WTC11 (cell line): ENCODE data around the gene PANK4.

Experiments used
- ATF1 ChIP-seq: sonication (generic); formaldehyde crosslinking; IDR thresholded peaks from 2 replicates; pipeline ENCODE4 v1.8.1; 2023; ENCODE audit warnings: mild to moderate bottlenecking, moderate library complexity, missing genetic modification reagents
- NR2C2 ChIP-seq: sonication (generic); formaldehyde crosslinking; IDR thresholded peaks from 2 replicates; pipeline ENCODE4 v1.8.0; 2022; ENCODE audit warnings: mild to moderate bottlenecking, missing genetic modification reagents
- PREB ChIP-seq: sonication (generic); formaldehyde crosslinking; IDR thresholded peaks from 2 replicates; pipeline ENCODE4 v1.8.1; 2022; ENCODE audit warnings: mild to moderate bottlenecking, missing genetic modification reagents, moderate library complexity, borderline replicate concordance
- TF ChIP-seq, protein P1 (sequence below): sonication (generic); formaldehyde crosslinking; conservative IDR thresholded peaks from 2 replicates; pipeline ENCODE4 v1.8.1; 2022; ENCODE audit warnings: mild to moderate bottlenecking, missing genetic modification reagents
- TF ChIP-seq, protein P2 (sequence below): fragments of 200-600 bp; IDR thresholded peaks from 2 replicates; pipeline ENCODE4 v1.8.0; 2022; ENCODE audit warnings: antibody characterized with exemption

DNA sequence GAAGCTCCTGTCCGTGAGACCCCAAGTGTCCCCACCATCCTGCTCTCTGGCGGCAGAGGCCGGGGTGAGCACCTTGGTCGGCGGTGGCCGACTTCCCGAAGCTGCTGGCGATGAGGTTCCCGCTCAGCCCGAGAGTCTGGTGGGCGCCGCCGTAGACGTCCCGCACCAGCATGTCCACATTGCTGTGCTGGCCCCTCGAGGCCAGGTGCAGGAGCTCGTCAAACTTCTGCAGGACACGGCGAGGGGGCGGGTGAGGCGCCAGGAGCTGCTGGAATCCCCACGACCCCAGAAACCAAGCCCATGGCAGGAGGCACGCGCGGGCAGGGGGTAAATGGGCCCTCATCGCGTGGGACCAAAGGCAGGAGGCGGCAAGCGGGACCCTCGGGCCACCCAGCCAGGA, 6.7 kb downstream of the PANK4 start:
- TF ChIP-seq, protein P1, sequence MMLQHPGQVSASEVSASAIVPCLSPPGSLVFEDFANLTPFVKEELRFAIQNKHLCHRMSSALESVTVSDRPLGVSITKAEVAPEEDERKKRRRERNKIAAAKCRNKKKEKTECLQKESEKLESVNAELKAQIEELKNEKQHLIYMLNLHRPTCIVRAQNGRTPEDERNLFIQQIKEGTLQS (CRISPR knock-in tag): no peak
- no peak for TF ChIP-seq PREB
- TF ChIP-seq, protein P2, sequence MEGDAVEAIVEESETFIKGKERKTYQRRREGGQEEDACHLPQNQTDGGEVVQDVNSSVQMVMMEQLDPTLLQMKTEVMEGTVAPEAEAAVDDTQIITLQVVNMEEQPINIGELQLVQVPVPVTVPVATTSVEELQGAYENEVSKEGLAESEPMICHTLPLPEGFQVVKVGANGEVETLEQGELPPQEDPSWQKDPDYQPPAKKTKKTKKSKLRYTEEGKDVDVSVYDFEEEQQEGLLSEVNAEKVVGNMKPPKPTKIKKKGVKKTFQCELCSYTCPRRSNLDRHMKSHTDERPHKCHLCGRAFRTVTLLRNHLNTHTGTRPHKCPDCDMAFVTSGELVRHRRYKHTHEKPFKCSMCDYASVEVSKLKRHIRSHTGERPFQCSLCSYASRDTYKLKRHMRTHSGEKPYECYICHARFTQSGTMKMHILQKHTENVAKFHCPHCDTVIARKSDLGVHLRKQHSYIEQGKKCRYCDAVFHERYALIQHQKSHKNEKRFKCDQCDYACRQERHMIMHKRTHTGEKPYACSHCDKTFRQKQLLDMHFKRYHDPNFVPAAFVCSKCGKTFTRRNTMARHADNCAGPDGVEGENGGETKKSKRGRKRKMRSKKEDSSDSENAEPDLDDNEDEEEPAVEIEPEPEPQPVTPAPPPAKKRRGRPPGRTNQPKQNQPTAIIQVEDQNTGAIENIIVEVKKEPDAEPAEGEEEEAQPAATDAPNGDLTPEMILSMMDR: no peak
- no peak for TF ChIP-seq NR2C2
- TF ChIP-seq ATF1 (CRISPR knock-in tag): no peak
